ENCODE results near the gene TRIM27.
"Not testable (repeated sequence)": the region's sequence is repeated elsewhere in the genome, so short reads cannot be mapped to it uniquely, and the experiment has no call there.

Gene TRIM27

GRCh38 chr6:28923318-28924102, at the start of gene TRIM27:
Gene TRIM27 (minus strand): TSS chr6:28923985. CDS start chr6:28923632, 353 bp downstream.
- DNase-seq: peak; percentile 88

- not testable (repeated sequence) for DNase-seq
Measured at GRCh38 chr6:28970056-28970455, 46.3 kb upstream of the TRIM27 start.

GRCh38 chr6:28969129-28969528, 45.3 kb upstream of the TRIM27 start:
- no peak for DNase-seq

- DNase-seq: no peak
Measured at GRCh38 chr6:28968476-28968875, 44.7 kb upstream of the TRIM27 start.

GRCh38 chr6:28965706-28966105, 41.9 kb upstream of the TRIM27 start:
- DNase-seq: no peak

- DNase-seq: no peak
Measured at GRCh38 chr6:28960846-28961500, 37.2 kb upstream of the TRIM27 start.

- DNase-seq: not testable (repeated sequence)
Measured at GRCh38 chr6:28958561-28959243, 34.9 kb upstream of the TRIM27 start.

- not testable (repeated sequence) for DNase-seq
Measured at GRCh38 chr6:28957795-28958314, 34.1 kb upstream of the TRIM27 start.

GRCh38 chr6:28956331-28956730, 32.5 kb upstream of the TRIM27 start:
- DNase-seq: no peak

- DNase-seq: no peak
Measured at GRCh38 chr6:28953585-28954258, 29.9 kb upstream of the TRIM27 start.

- peak; percentile 69 for DNase-seq
Measured at GRCh38 chr6:28953039-28953584, 29.3 kb upstream of the TRIM27 start.

GRCh38 chr6:28949656-28950195, 25.9 kb upstream of the TRIM27 start:
- not testable (repeated sequence) for DNase-seq

GRCh38 chr6:28948782-28949486, 25.1 kb upstream of the TRIM27 start:
- DNase-seq: no peak

GRCh38 chr6:28947831-28948270, 24.1 kb upstream of the TRIM27 start:
- DNase-seq: no peak

- DNase-seq: no peak
Measured at GRCh38 chr6:28947067-28947765, 23.4 kb upstream of the TRIM27 start.

- DNase-seq: no peak
Measured at GRCh38 chr6:28945349-28945748, 21.6 kb upstream of the TRIM27 start.

GRCh38 chr6:28944412-28944865, 20.7 kb upstream of the TRIM27 start:
- DNase-seq: peak; percentile 64

GRCh38 chr6:28943557-28944411, 20.0 kb upstream of the TRIM27 start:
- peak; percentile 76 for DNase-seq

- no peak for DNase-seq
Measured at GRCh38 chr6:28943223-28943556, 19.4 kb upstream of the TRIM27 start.

Measured in NCI-H1105 (cell line).